Mucosa of descending colon (tissue), 3 donors: ENCODE measurements around the gene SMAD6. TPM values are rescaled to one million over a fixed set of nuclear protein-coding genes. Genes with fewer than 3 reads are reported as not detected.

ENCODE experiments used
- ATAC-seq: fragments of 200-7000 bp; cut with Tn5 transposase; one replicate; pipeline ENCODE4 v1.9.1; 2020; ENCODE audit warnings: mild to moderate bottlenecking, moderate library complexity
- DNase-seq, 3 donors: peaks; one replicate each; pipeline ENCODE4 v3.0.0-alpha.2; 2020
- H3K36me3 ChIP-seq: fragments of 200-600 bp; one replicate; pipeline ENCODE4 v1.8.0; 2021; ENCODE audit warnings: low read depth, mild to moderate bottlenecking
- H3K4me1 ChIP-seq: fragments of 200-600 bp; one replicate; pipeline ENCODE4 v1.8.0; 2021; ENCODE audit warnings: low read depth, mild to moderate bottlenecking
- H3K4me3 ChIP-seq: fragments of 200-600 bp; one replicate; pipeline ENCODE4 v1.8.0; 2021; ENCODE audit warnings: mild to moderate bottlenecking
- H3K9me3 ChIP-seq: fragments of 200-600 bp; one replicate; pipeline ENCODE4 v1.8.0; 2021; ENCODE audit warnings: mild to moderate bottlenecking
- intact Hi-C, 2 donors: fragments of 100-400 bp; cut with DNase I in 1 of 2; cut with micrococcal nuclease in 1 of 2; formaldehyde crosslinking; loops; one replicate each; pipeline versions ENCODE4 v1.11.0 to v1.11.1; 2022; cut with DNase I, micrococcal nuclease
- total RNA-seq, 3 donors: library from RNA; stranded (reverse); fragmentation: NEBNext Ultra II Directional in 2 of 3; extraction: Animal tissue kit (Norgen Biotek cat#: 25700) in 2 of 3; gene quantifications; one replicate each; pipeline versions ENCODE4 v1.2.1 to v1.2.4, GENCODE V29; 2021 to 2023
- TF ChIP-seq, protein P1 (sequence below): fragments of 200-600 bp; IDR thresholded peaks from one replicate; pipeline ENCODE4 v1.8.0; 2022; ENCODE audit warnings: antibody characterized with exemption, mild to moderate bottlenecking
- donor health status: DM: no; HTN: no; CAD: no; lungs with moderate emphysema.
- donor health status: DM: no; HTN: no; CAD: no.
- donor health status: DM: no; HTN: yes; CAD: no.

Gene SMAD6
- total RNA-seq, 3 donors from 2014 or later, result 11.5 to 18.5 (median 12.8) TPM

DNA sequence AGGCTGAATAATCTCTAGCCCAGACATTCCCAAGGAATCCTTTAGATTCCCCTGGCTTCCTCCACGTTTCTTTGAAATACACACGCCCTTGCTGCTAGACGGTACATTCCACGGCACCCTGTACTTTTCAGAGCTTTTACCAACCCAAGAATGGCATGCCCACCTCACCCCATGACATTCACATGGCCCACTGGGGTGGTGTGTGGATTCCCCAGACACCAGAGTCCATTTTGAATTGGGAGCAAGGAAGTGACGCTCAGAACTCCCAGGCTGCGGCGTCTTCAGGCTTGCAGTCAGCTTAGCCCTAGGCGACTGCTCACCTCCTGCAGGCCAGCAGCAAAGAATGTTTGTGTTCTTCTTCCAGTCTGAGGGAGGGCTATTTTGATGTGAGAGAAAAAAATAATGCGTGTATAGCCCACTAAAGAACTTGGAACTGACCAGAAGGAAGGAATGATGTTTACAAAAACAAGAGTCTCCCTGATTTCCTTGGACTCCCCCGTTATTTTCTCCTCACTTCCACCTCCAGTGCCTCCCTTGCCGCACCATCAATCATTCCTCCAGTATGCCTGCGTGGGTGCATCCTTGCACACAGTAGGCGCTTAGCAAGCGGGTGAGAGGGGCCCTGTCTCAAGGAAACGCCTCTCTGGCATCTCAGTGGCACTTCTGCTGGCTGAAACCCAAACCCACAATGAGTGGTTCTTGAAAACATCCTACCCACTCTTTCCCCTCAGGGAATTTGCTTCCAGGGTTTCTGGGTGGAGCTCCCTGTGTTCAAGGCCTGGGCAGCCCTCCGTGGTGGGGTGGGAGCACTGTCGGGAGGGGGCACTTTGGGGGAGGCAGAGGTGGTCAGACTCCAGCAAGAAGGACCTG is 59.9 kb downstream of the SMAD6 start:
- Histone ChIP-seq H3K4me3 (no peak overlapping the region), H3K36me3 (no peaks in the 10 kb centered on the region), H3K4me1 (peaks cover 39% of the 10 kb centered on the region), H3K9me3 (no peaks in the 10 kb centered on the region)
- no peak for DNase-seq
- intact Hi-C loops, result no loop called here
- TF ChIP-seq, protein P1, sequence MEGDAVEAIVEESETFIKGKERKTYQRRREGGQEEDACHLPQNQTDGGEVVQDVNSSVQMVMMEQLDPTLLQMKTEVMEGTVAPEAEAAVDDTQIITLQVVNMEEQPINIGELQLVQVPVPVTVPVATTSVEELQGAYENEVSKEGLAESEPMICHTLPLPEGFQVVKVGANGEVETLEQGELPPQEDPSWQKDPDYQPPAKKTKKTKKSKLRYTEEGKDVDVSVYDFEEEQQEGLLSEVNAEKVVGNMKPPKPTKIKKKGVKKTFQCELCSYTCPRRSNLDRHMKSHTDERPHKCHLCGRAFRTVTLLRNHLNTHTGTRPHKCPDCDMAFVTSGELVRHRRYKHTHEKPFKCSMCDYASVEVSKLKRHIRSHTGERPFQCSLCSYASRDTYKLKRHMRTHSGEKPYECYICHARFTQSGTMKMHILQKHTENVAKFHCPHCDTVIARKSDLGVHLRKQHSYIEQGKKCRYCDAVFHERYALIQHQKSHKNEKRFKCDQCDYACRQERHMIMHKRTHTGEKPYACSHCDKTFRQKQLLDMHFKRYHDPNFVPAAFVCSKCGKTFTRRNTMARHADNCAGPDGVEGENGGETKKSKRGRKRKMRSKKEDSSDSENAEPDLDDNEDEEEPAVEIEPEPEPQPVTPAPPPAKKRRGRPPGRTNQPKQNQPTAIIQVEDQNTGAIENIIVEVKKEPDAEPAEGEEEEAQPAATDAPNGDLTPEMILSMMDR, result no peak
- no peak for ATAC-seq

DNA sequence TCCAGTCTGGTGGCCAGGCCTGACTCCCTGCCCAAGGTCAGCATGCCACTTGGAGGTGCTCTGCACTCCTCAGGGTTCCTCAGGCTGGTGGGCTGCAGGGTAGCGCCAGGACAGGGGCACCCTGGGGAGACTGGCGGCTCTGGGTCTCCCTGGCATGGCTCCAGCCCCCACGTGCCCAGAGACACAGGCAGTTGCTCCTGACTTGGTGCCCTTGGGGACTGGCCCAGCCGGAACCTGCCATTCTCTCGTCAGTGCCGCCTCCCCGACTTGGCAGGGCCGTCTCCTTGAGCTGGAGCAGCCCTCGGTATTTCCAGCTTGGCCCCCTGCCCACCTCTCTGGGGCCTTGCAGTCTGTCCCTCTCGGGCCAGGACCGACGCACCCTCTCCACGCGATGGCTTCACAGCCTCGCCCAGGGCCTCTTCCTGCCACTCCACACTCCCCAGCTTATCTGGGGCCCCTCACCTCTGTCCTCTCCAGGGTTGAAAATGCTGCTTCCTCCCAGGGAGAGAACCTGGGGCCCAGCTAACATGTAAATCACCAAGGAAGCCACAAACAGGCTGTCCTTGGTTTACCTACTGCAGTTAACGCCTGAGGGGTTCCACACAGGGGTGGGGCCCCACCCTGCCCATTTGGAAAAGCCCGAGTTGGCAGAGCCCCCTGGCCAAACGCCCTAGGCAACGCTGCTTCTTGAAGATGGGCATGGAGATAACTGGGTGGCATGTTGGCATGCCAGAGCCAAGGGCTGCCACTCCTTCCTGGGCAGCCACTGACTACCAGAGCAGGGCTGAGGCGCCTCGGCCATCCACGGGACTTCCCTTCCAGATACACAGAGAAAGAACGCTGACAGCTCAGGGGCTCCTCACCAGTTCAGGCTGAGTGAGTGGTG is 61.4 kb downstream of the SMAD6 start:
- intact Hi-C loops, result no loop called here
- H3K4me1 ChIP-seq, result peaks cover 39% of the 10 kb centered on the region
- DNase-seq (peak; percentile 68 to 83 (median 77)), ATAC-seq (peak; percentile 58)
- TF ChIP-seq, protein P1, result no peak
- H3K4me3 ChIP-seq, result no peak overlapping the region
- no peaks in the 10 kb centered on the region for H3K9me3 ChIP-seq
- H3K36me3 ChIP-seq, result no peaks in the 10 kb centered on the region

DNA sequence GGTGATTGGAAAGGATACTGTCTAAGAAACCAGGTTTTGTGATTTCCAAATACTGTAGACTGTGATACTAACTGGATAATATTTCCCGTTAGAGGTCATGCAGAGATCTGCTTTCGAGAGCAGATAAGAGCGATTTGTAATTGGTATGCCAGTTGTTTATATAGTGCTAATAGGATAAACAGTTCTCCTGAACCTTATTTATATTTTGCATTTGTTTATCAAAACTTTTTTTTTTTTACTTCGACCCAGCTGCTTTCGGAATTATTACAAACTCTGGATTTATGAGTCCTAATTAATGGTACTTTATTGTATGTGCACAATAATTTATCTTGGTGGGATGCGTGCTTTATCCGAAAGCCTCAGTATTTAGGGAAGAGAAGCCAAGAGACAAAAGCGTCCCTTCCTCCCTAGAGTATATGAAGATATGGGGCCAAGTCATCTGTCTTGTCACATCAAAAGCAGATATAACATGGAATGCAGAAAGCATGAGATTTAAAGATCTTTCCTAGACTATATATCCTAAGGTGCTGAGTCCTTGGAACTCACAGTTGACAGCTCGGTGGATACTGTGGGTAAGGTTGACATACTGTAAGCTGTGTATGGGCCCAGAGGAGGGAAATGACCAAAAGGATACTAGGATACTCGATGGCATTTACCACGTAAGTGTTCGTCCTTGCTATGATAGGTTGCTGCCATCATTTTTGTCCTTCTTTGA is 62.2 kb downstream of the SMAD6 start:
- no peaks in the 10 kb centered on the region for H3K9me3 ChIP-seq
- no peak overlapping the region for H3K4me3 ChIP-seq
- no peak for ATAC-seq
- TF ChIP-seq, protein P1, result no peak
- no peaks in the 10 kb centered on the region for H3K36me3 ChIP-seq
- no peak for DNase-seq
- intact Hi-C loops, result no loop called here
- H3K4me1 ChIP-seq, result peaks cover 37% of the 10 kb centered on the region

DNA sequence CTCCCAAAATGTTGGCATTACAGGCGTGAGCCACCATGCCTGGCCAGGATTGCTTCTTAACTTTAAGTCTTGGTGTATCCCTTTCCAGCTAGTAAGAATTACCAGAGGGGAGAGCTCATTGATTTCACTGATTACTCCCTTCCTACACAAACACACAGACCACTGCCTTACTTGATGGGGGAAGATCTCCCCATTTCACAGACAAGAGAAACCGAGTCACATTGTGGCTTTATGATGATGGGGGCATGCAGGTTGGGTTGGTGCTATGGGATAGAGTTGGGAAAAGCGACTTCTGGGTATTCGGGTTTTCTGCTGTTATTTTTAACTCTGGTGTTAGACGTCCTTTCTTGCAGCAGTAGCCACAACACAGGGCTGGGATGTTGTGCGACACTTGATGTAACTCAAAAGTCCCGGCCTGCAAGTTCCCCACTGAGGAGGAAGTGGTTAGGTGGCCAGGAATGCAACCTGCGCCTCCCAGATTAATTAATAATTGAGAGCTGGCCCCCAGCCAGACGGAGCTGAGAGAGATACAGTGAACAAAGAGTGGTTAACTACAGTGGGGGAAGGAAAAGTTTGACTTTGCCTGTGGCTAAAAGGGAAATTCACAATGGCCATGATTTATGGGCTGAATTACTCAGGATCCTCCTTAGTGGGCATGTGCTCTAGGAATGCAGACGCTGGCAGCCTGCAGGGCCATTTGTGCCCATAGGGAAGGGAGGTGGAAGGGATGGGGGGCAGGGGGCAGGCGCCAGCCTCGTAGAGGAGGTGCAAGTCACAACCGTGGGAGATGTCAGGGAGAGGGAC is 63.6 kb downstream of the SMAD6 start:
- intact Hi-C loops, result no loop called here
- Histone ChIP-seq H3K36me3 (no peaks in the 10 kb centered on the region), H3K9me3 (no peaks in the 10 kb centered on the region), H3K4me3 (no peak overlapping the region), H3K4me1 (peaks cover 40% of the 10 kb centered on the region)
- ATAC-seq (peak; percentile 66), DNase-seq (peak; percentile 62 to 73 (median 66))
- TF ChIP-seq, protein P1, result no peak
